Measurements from ENCODE around the gene AHNAK2.
"Not testable (repeated sequence)": the region's sequence is repeated elsewhere in the genome, so short reads cannot be mapped to it uniquely, and the experiment has no call there.

Gene AHNAK2

DNA sequence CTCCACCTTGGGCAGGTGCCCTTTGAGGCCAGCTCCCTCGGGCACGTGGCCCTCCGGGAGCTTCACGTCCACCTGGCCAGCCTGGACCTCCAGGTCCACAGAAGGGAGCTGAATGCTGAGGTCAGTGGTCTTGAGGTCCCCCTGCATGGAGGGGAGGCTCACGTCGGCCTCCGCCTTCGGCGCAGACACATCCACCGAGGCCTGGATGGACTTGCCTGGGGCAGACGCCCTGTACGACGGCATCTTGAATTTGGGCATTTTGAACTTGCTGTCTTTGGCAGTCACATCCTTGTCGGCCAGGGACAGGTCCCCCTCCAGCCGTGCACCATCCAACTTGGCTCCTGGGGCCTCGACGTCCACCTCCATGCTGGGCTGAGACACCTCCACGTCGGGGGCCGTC, 32.9 kb downstream of the AHNAK2 start:
- not testable (repeated sequence) for DNase-seq; H3K27ac ChIP-seq (ENCODE audit: low read length); H3F3A ChIP-seq (ENCODE audit: insufficient read depth, low read length); H3K36me3 ChIP-seq (replicated peaks; ENCODE audit: insufficient read depth, low read length); H3K4me2 ChIP-seq (ENCODE audit: low read depth, low read length); H3K79me2 ChIP-seq (ENCODE audit: low read length); H4K20me1 ChIP-seq (ENCODE audit: insufficient read depth, low read length); H3K9ac ChIP-seq (ENCODE audit: low read length); H3K27me3 ChIP-seq (replicated peaks; ENCODE audit: insufficient read depth, low read length); H3K4me1 ChIP-seq (ENCODE audit: low read length); H3K9me3 ChIP-seq (replicated peaks; ENCODE audit: insufficient read depth, low read length); H3K4me3 ChIP-seq (ENCODE audit: low read length); H2AFZ ChIP-seq (ENCODE audit: low read length); H3K9me2 ChIP-seq (replicated peaks; ENCODE audit: insufficient read depth, low read length)

DNA sequence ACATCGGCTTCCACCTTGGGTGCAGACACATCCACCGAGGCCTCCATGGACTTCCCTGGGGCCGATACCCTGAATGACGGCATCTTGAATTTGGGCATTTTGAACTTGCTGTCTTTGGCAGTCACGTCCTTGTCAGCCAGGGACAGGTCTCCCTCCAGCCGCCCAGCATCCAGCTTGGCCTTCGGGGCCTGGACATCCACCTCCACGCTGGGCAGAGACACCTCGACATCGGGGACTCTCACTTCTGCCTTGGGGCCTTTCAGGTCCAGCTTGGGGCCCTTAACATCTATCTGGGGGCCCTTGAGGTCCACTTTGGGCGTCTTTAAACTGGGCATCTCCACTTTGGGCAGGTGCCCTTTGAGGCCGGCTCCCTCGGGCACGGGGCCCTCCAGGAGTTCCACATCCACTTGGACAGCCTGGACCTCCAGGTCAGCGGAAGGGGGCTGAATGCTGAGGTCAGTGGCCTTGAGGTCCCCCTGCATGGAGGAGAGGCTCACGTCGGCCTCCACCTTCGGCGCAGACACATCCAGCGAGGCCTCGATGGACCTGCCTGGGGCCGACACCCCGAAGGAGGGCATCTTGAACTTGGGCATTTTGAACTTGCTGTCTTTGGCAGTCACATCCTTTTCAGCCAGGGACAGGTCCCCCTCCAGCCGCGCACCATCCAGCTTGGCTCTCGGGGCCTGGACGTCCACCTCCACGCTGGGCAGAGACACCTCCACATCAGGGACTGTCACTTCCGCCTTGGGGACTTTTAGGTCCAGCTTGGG, 33.6 kb downstream of the AHNAK2 start:
- H3K9ac ChIP-seq (ENCODE audit: low read length); H3K4me1 ChIP-seq (ENCODE audit: low read length); H4K20me1 ChIP-seq (ENCODE audit: insufficient read depth, low read length); H2AFZ ChIP-seq (ENCODE audit: low read length); H3K4me3 ChIP-seq (ENCODE audit: low read length); H3K4me2 ChIP-seq (ENCODE audit: low read depth, low read length); H3K27ac ChIP-seq (ENCODE audit: low read length); DNase-seq; H3K9me2 ChIP-seq (replicated peaks; ENCODE audit: insufficient read depth, low read length); H3K9me3 ChIP-seq (replicated peaks; ENCODE audit: insufficient read depth, low read length); H3F3A ChIP-seq (ENCODE audit: insufficient read depth, low read length); H3K36me3 ChIP-seq (replicated peaks; ENCODE audit: insufficient read depth, low read length); H3K79me2 ChIP-seq (ENCODE audit: low read length): not testable (repeated sequence)
- peaks cover 11% of the 10 kb centered on the region for H3K27me3 ChIP-seq (replicated peaks; ENCODE audit: insufficient read depth, low read length)

DNA sequence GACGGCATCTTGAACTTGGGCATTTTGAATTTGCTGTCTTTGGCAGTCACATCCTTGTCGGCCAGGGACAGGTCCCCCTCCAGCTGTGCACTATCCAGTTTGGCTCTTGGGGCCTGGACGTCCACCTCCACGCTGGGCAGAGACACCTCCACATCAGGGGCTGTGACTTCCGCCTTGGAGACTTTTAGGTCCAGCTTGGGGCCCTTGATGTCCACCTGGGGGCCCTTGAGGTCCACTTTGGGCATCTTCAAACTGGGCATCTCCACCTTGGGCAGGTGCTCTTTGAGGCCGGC, 34.2 kb downstream of the AHNAK2 start:
- not testable (repeated sequence) for H3K79me2 ChIP-seq (ENCODE audit: low read length); H3K9ac ChIP-seq (ENCODE audit: low read length); H3K9me2 ChIP-seq (replicated peaks; ENCODE audit: insufficient read depth, low read length); H3K36me3 ChIP-seq (replicated peaks; ENCODE audit: insufficient read depth, low read length); H3K4me2 ChIP-seq (ENCODE audit: low read depth, low read length); H3K9me3 ChIP-seq (replicated peaks; ENCODE audit: insufficient read depth, low read length); H4K20me1 ChIP-seq (ENCODE audit: insufficient read depth, low read length); H3K4me1 ChIP-seq (ENCODE audit: low read length); H2AFZ ChIP-seq (ENCODE audit: low read length); DNase-seq; H3F3A ChIP-seq (ENCODE audit: insufficient read depth, low read length); H3K4me3 ChIP-seq (ENCODE audit: low read length); H3K27ac ChIP-seq (ENCODE audit: low read length)
- H3K27me3 ChIP-seq (replicated peaks; ENCODE audit: insufficient read depth, low read length), result peaks cover 18% of the 10 kb centered on the region

DNA sequence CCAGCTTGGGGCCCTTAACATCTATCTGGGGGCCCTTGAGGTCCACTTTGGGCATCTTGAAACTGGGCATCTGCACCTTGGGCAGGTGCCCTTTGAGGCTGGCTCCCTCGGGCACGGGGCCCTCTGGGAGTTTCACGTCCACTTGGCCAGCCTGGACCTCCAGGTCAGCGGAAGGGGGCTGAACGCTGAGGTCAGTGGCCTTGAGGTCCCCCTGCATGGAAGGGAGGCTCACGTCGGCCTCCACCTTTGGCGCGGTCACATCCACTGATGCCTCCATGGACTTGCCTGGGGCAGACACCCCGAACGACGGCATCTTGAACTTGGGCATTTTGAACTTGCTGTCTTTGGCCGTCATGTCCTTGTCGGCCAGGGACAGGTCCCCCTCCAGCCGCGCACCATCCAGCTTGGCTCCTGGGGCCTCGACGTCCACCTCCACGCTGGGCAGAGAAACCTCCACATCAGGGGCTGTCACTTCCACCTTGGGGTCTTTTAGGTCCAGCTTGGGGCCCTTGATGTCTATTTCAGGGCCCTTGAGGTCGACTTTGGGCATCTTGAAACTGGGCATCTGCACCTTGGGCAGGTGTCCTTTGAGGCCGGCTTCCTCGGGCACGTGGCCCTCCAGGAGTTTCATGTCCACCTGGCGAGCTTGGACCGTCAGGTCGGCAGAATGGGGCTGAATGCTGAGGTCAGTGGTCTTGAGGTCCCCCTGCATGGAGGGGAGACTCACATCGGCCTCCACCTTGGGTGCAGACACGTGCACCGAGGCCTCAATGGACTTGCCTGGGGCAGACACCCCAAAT, 34.8 kb downstream of the AHNAK2 start:
- not testable (repeated sequence) for H3K4me2 ChIP-seq (ENCODE audit: low read depth, low read length); H3K36me3 ChIP-seq (replicated peaks; ENCODE audit: insufficient read depth, low read length); H3K79me2 ChIP-seq (ENCODE audit: low read length); H4K20me1 ChIP-seq (ENCODE audit: insufficient read depth, low read length); H2AFZ ChIP-seq (ENCODE audit: low read length); H3K9me2 ChIP-seq (replicated peaks; ENCODE audit: insufficient read depth, low read length); H3K4me3 ChIP-seq (ENCODE audit: low read length); H3K4me1 ChIP-seq (ENCODE audit: low read length); DNase-seq; H3K9ac ChIP-seq (ENCODE audit: low read length); H3K9me3 ChIP-seq (replicated peaks; ENCODE audit: insufficient read depth, low read length); H3K27ac ChIP-seq (ENCODE audit: low read length); H3F3A ChIP-seq (ENCODE audit: insufficient read depth, low read length)
- H3K27me3 ChIP-seq (replicated peaks; ENCODE audit: insufficient read depth, low read length), result peaks cover 23% of the 10 kb centered on the region

DNA sequence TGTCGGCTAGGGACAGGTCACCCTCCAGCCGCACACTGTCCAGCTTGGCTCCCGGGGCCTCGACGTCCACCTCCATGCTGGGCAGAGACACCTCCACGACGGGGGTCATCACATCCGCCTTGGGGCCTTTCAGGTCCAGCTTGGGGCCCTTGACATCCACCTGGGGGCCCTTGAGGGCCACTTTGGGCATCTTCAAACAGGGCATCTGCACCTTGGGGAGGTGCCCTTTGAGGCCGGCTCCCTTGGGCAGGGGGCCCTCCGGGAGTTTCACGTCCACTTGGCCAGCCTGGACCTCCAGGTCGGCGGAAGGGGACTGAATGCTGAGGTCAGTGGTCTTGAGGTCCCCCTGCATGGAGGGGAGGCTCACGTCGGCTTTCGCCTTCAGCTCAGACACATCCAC, 35.6 kb downstream of the AHNAK2 start:
- DNase-seq, result no peak
- no peaks in the 10 kb centered on the region for H3K9me3 ChIP-seq (replicated peaks; ENCODE audit: insufficient read depth, low read length)
- no peak overlapping the region for H3K27ac ChIP-seq (ENCODE audit: low read length)
- H3K4me3 ChIP-seq (ENCODE audit: low read length), result no peak overlapping the region
- no peaks in the 10 kb centered on the region for H3K4me1 ChIP-seq (ENCODE audit: low read length)
- H2AFZ ChIP-seq (ENCODE audit: low read length), result no peak overlapping the region
- no peaks in the 10 kb centered on the region for H3K79me2 ChIP-seq (ENCODE audit: low read length)
- H3K36me3 ChIP-seq (replicated peaks; ENCODE audit: insufficient read depth, low read length), result no peaks in the 10 kb centered on the region
- H3K27me3 ChIP-seq (replicated peaks; ENCODE audit: insufficient read depth, low read length), result peaks cover 31% of the 10 kb centered on the region
- no peaks in the 10 kb centered on the region for H3K9me2 ChIP-seq (replicated peaks; ENCODE audit: insufficient read depth, low read length)
- no peaks in the 10 kb centered on the region for H4K20me1 ChIP-seq (ENCODE audit: insufficient read depth, low read length)
- TF ChIP-seq EZH2 (optimal IDR thresholded peaks at IDR 0.05; ENCODE audit: low read depth, low read length) (no peak), EZH2phosphoT487 (IDR thresholded peaks at IDR 0.05; ENCODE audit: low read length) (no peak)
- TF ChIP-seq, protein P1, sequence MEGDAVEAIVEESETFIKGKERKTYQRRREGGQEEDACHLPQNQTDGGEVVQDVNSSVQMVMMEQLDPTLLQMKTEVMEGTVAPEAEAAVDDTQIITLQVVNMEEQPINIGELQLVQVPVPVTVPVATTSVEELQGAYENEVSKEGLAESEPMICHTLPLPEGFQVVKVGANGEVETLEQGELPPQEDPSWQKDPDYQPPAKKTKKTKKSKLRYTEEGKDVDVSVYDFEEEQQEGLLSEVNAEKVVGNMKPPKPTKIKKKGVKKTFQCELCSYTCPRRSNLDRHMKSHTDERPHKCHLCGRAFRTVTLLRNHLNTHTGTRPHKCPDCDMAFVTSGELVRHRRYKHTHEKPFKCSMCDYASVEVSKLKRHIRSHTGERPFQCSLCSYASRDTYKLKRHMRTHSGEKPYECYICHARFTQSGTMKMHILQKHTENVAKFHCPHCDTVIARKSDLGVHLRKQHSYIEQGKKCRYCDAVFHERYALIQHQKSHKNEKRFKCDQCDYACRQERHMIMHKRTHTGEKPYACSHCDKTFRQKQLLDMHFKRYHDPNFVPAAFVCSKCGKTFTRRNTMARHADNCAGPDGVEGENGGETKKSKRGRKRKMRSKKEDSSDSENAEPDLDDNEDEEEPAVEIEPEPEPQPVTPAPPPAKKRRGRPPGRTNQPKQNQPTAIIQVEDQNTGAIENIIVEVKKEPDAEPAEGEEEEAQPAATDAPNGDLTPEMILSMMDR (IDR thresholded peaks at IDR 0.05; ENCODE audit: low read length), result no peak
- no peak overlapping the region for H3K4me2 ChIP-seq (ENCODE audit: low read depth, low read length)
- no peak overlapping the region for H3K9ac ChIP-seq (ENCODE audit: low read length)
- no peaks in the 10 kb centered on the region for H3F3A ChIP-seq (ENCODE audit: insufficient read depth, low read length)

Data from MM.1S (cell line).